GM19452 (cell line): ENCODE data around the gene TBCEL.
"Not testable (repeated sequence)": the region's sequence is repeated elsewhere in the genome, so short reads cannot be mapped to it uniquely, and the experiment has no call there.

Experiments
- ATAC-seq: cut with Tn5 transposase; IDR thresholded peaks from one replicate; pipeline ENCODE4 v1.9.1; 2021; ENCODE audit not compliant: unreplicated experiment

Gene TBCEL

DNA sequence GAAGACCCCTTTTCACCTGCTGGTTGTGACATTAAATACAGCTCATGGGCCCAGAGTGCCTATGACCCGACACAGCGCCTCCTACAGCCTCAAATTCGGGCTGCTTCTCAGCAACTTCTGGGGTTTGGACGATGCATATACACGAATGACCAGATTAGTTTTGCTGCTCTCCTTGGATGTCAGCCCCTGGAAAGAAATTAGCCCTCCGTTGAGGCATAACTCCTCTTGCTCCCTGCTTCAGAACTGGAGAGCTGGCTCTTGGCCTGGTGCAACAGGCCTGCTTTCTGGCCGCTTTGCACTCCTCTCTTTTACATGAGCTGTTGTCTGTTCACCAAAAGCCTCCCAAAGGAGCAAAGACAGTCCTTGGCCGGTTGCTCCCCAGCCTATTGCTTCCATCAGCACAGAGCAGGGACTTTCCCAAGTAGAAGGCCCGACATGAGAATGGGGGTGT, 80.4 kb downstream of the TBCEL start:
- no peak for ATAC-seq

DNA sequence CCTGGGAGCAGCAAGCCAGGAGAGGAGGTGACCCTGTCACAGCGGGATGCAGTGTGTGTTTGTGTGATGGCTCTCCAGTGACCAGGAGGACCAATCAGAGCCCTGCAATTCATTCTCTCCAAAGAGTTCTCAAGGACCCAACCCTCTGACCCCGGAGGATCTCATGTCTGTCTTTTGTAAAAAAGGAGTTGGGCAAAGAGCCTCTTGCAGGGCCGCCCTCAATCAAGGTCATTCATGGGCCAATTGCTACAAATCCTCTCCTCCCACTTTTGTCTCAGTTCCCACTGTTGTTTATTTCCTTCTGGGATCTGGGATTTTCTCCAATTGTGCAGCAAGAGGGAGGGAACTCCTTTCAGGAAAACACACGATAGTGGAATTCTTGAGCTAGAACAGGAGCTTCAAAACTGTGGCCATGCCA, 81.2 kb downstream of the TBCEL start:
- ATAC-seq = no peak

DNA sequence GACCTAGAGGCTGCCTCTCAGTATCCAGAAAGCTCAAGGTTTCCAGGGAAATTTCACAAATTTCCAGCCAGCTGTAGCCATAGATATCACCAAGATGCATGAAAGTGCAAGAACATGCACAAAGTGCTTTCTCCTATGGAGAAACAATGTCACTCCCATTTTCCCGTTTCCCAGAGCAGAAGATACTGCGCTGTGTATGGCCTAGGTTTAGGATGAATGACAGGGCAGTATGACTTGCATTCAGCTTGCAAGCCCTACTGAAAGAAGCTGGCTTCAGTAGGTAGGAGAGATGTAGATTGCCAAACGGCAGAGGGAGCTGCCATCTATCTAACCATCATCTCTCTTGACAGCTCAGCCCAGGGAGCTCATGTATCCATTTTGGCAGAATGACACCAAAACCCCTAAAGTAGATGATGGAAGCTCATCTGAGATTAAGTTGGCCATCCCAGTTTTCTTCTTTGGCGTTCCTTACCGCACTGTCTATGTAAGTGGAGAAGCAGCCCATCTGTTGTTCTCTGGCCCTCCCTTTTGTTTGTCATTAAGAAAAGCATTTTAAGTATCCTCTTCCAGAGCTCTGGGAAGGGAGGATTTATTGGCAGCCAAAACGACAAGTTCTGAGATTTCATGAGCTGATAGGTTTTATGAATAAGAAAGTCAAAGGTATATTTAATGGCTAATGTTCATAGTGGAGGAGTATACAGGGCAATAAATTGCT, 81.7 kb downstream of the TBCEL start:
- no peak for ATAC-seq

GRCh38 chr11:121106812-121107211, 82.9 kb downstream of the TBCEL start:
- ATAC-seq = no peak

DNA sequence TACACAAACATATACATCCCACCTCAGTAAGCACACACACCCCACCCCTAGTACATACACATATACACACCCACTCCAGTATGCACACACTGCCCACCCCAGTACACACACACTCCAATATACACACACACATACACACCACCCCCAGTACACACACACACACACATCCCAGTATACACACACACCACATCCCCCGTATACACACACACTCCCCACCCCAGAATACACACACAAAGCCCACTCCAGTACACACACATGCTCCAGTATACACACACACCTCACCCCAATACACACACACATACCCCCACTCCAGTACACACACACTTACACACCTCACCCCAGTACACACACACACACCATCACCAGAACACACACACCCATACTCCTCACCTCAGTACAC, 84.5 kb downstream of the TBCEL start:
- no peak for ATAC-seq

DNA sequence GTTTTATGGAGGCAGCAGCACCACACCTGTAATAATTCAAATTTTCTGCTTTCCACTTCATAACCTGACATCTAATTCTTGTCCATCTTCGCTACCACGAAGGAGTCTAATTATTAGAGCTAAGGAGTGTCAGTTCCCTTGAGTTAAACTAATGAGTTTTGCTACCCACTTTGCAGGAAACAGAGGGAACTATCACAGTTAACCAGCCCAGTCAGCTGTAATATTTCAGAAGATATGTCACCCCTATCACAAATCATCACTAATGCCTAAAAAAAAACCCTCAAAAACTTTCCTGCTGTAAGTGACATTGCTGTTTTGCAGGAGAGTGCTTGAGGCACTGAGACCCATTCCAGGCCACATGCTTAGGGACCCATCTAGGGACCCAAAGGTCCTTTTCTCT, 85.6 kb downstream of the TBCEL start:
- no peak for ATAC-seq

- ATAC-seq = no peak
These were observed 86.1 kb downstream of the TBCEL start for GRCh38 chr11:121109916-121110586.

DNA sequence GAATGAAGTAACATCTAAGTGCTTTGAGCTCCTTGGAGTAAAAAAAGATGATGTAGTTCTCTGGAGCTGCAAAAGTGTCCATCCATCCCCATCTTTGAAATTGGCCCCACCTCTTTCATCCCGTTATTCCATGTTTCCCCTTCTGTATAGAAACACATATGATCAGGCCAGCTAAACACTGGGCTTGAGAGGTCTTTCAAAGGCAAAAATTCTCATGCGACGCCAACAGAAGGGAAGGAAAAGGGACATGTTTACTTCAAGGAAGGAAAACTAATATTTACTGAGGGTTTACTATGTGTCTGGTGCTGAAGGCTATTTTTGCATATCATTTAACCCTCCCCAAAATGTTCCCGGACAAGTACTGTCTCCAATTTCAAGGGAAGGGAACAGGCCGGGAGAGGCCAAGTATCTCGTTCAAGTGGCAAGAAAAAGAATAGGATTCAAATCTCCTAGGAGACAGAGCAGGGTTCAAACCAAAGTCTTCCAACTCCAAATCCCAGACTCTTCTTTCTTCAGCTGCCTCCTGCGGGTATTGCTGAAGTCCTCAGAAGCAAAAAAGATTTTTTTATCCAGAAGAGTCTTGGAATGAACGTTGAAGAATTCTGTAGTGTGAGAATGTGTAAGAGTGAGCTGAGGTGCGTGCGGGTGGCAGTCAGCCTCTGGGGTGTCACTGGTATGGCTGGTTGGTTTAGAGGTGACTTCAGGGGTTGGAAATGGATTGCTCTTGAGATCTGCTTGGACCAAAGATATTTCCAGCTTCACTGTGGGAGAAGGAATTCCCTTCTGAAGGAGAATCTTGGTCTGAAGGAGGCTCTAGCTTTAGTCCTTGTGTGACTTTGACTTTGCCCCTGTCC, 87.2 kb downstream of the TBCEL start:
- ATAC-seq = no peak

GRCh38 chr11:121112498-121113455, 88.9 kb downstream of the TBCEL start:
- ATAC-seq = no peak

GRCh38 chr11:121113611-121114010, 89.7 kb downstream of the TBCEL start:
- no peak for ATAC-seq

GRCh38 chr11:121115024-121115423, 91.1 kb downstream of the TBCEL start:
- ATAC-seq = not testable (repeated sequence)

- no peak for ATAC-seq
These were observed 93.9 kb downstream of the TBCEL start for GRCh38 chr11:121117788-121118187.

GRCh38 chr11:121119440-121119839, 95.5 kb downstream of the TBCEL start:
- ATAC-seq = no peak

DNA sequence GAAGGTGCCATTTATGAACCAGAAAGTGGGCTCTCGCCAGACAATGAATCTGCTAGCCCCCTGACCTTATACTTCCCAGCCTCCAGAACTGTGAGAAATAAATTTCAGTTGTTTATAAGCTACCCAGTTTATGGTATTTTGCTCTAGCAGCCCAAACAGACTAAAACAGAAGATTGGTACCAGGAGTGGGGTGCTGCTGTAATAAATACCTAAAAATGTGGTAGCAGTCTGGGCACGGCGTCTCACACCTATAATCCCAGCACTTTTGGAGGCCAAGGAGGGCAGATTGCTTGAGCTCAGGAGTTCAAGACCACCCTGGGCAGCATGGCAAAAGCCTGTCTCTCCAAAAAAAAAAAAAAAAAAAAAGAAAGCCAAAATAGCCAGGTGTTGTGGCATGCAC, 98.4 kb downstream of the TBCEL start:
- ATAC-seq = no peak

- no peak for ATAC-seq
These were observed 99.7 kb downstream of the TBCEL start for GRCh38 chr11:121123496-121124069.

DNA sequence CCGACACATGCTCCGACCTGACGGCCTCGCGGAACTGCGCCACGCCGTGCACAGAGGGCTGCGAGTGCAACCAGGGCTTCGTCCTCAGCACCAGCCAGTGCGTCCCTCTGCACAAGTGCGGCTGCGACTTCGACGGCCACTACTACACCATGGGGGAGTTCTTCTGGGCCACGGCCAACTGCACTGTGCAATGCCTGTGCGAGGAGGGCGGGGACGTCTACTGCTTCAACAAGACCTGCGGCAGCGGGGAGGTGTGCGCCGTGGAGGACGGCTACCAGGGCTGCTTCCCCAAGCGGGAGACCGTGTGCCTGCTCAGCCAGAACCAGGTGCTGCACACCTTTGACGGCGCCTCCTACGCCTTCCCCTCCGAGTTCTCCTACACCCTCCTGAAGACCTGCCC, 103.9 kb downstream of the TBCEL start:
- no peak for ATAC-seq

DNA sequence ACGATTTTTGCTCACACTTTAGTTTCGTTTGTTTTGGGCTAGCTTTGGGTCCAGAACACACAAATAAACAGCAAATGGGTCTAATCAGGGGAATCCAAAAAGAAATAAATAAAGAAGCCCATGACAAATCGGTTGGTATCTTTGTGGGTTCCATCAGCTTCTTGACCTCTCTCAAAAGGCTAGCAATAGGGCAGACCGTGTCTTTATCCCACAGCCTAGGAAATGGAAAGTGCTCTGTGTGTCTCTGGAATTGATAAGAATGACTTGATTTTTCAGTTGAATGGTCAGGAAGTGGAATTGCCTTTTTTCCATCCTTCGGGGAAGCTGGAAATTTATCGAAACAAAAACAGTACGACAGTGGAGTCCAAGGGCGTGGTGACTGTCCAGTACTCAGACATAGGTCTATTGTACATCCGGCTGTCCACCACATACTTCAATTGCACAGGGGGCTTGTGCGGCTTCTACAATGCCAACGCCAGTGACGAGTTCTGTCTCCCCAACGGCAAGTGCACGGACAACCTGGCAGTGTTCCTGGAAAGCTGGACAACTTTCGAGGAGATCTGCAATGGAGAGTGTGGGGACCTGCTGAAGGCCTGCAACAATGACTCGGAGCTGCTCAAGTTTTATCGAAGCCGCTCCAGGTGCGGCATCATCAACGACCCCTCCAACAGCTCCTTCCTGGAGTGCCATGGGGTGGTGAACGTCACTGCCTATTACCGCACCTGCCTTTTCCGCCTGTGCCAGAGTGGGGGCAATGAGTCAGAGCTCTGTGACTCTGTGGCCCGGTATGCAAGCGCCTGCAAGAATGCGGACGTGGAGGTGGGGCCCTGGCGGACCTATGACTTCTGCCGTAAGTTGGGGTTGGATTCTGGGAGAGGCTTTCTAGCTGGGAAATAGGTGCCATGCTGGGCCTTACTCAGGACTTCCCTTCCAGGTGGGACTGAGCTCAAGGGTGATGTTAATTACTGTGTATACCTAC, 105.7 kb downstream of the TBCEL start:
- no peak for ATAC-seq

DNA sequence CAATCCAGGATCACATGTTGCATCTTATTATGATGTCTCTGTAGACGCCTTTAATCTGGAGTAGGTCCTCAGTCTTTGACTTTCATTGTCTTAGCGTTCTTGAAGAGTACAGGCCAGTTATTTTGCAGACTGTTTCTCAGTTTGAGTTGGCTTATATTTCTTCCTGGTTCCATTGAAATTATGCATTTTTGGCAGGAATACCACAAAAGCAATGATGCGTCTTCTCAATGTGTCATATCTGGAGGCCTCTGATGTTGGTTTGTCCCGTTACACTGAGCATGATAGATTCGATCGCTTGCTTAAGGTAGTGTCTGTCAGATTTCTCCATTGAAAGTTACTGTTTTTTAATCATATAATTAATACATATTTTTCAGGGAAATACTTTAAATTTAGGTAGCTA, 107.8 kb downstream of the TBCEL start:
- ATAC-seq = no peak
